SH-SY5Y (cell line): ENCODE data around the gene SLC35E1.

Experiments
- GATA2 ChIP-seq: IDR thresholded peaks from 2 replicates; pipeline ENCODE4 v1.6.1; 2011; ENCODE audit warnings: mild to moderate bottlenecking, low read depth, low read length
- GATA3 ChIP-seq: IDR thresholded peaks from 2 replicates; pipeline ENCODE4 v1.6.1; 2011; ENCODE audit warnings: low read depth, mild to moderate bottlenecking, low read length, moderate library complexity

DNA sequence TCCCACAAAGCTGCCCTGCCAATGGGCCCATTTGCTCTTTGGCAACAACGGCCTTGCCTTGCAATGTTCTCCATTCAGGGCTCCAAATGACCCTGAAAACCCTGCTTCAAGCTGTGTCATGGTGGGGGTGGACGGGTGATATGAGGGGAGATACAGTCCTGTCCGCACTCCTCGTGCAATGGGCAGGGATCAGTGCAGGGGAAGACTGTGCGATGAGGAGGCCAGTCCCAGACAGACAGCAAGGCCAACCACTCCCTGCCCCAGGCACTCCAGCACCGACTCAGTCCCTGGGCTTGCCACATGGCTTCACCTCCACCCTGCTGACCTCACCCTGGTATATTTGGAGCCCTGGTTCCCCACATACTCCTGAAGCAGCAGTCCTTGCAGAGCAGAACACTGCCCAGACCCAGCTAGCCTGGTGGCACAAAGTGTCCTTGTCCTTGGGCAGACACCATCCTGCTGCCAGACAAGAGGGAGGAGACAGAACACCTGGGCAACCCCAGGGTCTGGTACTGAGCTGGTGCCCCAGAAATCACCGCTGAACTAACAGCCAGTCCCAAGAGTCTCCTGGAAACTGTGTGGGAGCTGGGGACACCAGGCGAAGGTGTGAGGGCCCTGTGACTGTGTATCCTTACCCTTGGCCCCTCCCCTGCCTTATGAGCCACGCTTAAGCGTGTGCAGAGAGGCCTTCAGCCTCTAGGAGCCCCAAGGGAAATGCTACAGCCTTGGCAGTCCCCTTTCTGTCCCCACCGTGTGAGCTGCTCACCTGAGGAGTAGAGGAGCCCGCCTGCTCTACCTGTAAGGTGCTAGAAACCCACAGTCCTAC, 9.1 kb upstream of the SLC35E1 start:
- no peak for TF ChIP-seq GATA2
- TF ChIP-seq GATA3, result no peak
